ENCODE measurements around the gene LMF1. TPM values are rescaled to one million over a fixed set of nuclear protein-coding genes. Genes with fewer than 3 reads are reported as not detected.

The LMF1 gene
- polyA plus RNA-seq (2012; ENCODE audit: low read depth, missing spikeins): 3.6 TPM

DNA sequence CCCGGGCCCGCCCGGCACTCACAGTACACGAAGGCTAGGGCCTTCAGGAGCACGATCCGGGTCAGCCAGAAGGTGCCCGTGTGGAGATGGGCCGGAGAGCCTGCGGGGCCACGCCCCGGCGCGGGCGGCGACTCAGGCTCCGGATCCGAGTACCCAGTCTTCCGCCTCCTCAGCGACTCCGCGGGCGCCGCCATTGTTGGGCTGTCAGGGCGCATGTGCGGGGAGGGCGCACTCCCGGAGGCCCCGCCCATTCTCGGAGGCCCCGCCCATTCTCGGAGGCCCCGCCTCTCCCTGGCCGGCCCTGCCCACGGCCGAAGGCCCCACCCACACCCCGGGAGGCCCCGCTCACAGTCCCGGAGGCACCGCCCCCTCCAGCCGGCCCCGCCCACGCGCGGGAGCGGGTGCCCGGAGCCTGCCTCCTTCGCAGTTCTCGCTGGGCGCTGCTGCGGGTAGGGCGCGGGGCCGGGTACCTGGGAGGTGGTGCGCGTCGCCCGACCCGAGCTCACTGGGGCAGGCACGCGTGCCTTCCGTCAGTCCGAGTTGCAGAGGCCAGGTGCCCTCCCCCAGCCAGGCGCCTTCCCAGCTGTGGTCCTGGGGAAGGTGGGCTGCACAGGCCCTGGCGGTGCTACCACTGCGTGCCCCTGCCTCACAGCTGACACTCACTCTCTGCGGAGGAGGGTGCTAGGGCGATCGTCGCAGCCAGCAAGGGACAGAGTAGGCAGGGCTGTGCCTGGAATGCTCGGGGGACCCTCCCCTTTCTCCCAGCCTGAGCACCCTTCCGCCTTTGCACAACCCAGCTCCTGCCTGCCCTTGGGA, at the start of gene LMF1:
TSS of gene LMF1 (minus strand) at position 219 of the 816 bp plus-strand sequence. CDS start at position 215, 4 bp downstream.
- FAIRE-seq (peak; percentile 99), DNase-seq (ENCODE audit: insufficient read length, low spot score) (peak; percentile 100)
- TF ChIP-seq POLR2AphosphoS5 (IDR thresholded peaks at IDR 0.05; ENCODE audit: low read depth, low read length): peak; percentile 63; the same call in 1 of the 2 replicates
- TF ChIP-seq PAX5 (IDR thresholded peaks at IDR 0.05; ENCODE audit: insufficient read depth, low read length, severe bottlenecking): no peak
- TF ChIP-seq POLR2A (IDR thresholded peaks at IDR 0.05; ENCODE audit: low read depth, low read length): peak; percentile 85
- peak; percentile 83 for TF ChIP-seq TAF1 (IDR thresholded peaks at IDR 0.05; ENCODE audit: low read depth, low read length)

DNA sequence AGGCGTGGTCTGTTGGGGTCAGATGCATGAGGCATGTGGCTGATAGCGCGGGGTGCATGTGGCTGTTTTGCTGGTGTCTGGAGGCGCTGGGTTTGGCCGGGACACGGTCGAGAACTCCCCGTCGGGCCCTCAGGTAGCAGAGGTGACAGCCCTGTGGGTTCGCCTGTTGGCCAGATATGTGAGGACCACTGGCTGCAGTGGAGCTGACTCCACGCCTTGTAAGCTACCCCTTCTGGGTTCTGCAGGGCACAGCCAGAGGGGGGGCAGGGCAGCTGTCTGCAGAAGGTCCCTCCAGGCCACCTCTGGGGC, 49.3 kb upstream of the LMF1 start:
- no peak for TF ChIP-seq PAX5 (IDR thresholded peaks at IDR 0.05; ENCODE audit: insufficient read depth, low read length, severe bottlenecking)
- no peak for TF ChIP-seq SPI1 (IDR thresholded peaks at IDR 0.05; ENCODE audit: low read depth, low read length)
- TF ChIP-seq POU2F2 (IDR thresholded peaks at IDR 0.05; ENCODE audit: low read depth, low read length): no peak
- TF ChIP-seq POLR2A (IDR thresholded peaks at IDR 0.05; ENCODE audit: low read depth, low read length): no peak
- TF ChIP-seq TAF1 (IDR thresholded peaks at IDR 0.05; ENCODE audit: low read depth, low read length): no peak
- no peak for TF ChIP-seq POLR2AphosphoS5 (IDR thresholded peaks at IDR 0.05; ENCODE audit: low read depth, low read length)
- FAIRE-seq: no peak

DNA sequence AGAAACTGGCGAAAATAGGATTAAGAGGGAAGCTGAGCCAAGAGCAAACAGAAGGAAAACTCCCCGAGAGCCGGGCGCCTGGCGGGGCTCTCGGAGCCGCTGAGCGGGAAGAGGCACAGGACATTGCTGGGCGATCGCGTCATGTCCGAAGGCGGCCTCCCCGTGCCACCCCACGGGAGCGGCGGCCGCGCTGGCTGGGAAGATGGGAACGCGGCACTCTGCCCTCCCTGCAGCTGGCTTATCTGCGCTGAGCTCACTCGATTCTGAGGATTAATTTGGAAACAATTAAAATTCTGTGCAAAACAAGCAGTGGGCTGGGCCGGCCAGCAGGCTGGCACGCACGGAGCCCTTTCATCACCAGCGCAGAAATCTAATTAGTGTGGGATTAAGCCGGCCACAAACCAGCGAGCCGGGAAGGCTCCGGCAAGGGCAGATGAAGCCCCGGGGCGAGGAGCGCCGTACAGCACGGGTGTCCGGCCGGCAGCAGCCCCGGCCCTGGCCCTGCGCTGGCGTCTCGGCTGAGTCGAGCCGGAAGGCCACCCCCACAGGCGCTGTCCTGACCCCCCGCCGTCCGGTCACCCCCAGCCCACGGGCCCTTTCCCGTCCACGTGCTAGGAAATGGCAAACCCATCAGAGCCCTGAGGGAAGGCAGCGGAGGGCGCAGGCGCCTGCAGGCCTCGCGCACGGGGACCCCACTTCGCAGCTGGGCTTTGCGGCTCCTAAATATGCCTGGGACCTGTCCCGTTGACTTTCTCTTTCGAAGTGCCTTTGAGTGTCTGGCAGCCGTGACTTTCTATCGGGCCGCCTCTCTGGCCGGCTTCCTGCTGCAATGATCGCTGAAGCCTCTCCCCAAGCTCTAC, 48.7 kb upstream of the LMF1 start:
- DNase-seq (ENCODE audit: insufficient read length, low spot score): no peak
- TF ChIP-seq POLR2A (IDR thresholded peaks at IDR 0.05; ENCODE audit: low read depth, low read length) (no peak), PAX5 (IDR thresholded peaks at IDR 0.05; ENCODE audit: insufficient read depth, low read length, severe bottlenecking) (no peak), POLR2AphosphoS5 (IDR thresholded peaks at IDR 0.05; ENCODE audit: low read depth, low read length) (no peak), TAF1 (IDR thresholded peaks at IDR 0.05; ENCODE audit: low read depth, low read length) (no peak), SPI1 (IDR thresholded peaks at IDR 0.05; ENCODE audit: low read depth, low read length) (no peak)

More for the DNA sequence above, 49.3 kb upstream of the LMF1 start:
- DNase-seq (ENCODE audit: insufficient read length, low spot score): no peak

DNA sequence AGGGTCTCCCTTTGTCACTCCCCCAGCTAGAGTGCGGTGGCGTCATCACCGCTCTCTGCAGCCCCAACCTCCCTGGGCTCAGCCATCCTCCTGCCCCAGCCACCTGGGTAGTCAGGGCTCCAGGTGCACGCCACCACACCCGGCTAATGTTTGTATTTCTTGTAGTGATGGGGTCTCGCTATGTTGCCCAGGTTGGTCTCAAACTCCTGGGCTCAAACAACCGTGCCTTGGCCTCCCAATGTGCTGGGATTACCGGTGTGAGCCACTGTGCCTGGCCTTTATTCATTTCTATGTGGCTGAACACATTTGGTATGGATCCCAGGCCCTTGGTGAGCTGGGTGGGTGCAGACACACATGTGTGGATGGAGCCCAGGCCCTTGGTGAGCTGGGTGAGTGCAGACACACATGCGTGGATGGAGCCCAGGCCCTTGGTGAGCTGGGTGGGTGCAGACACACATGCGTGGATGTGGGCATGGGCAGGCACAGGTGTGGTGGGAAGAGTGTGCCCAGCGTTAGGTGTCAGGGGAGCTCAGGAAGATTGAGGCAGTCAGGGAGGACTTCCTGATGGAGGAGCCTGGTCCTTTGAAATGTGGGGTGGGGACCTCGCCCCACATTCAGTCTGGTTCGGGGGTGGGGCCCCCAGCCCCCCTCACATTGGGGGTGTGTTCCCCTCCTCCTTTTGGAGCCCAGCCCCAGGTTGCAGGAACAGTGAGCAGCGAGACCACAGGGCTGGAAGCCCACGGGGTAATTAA, 47.8 kb upstream of the LMF1 start:
- no peak for FAIRE-seq
- DNase-seq (ENCODE audit: insufficient read length, low spot score): no peak
- no peak for TF ChIP-seq POLR2A (IDR thresholded peaks at IDR 0.05; ENCODE audit: low read depth, low read length)
- TF ChIP-seq TAF1 (IDR thresholded peaks at IDR 0.05; ENCODE audit: low read depth, low read length): no peak
- no peak for TF ChIP-seq POLR2AphosphoS5 (IDR thresholded peaks at IDR 0.05; ENCODE audit: low read depth, low read length)
- no peak for TF ChIP-seq PAX5 (IDR thresholded peaks at IDR 0.05; ENCODE audit: insufficient read depth, low read length, severe bottlenecking)
- TF ChIP-seq SPI1 (IDR thresholded peaks at IDR 0.05; ENCODE audit: low read depth, low read length): no peak

More for the DNA sequence above, 48.7 kb upstream of the LMF1 start:
- FAIRE-seq: no peak

- DNase-seq (ENCODE audit: insufficient read length, low spot score) (no peak), FAIRE-seq (no peak)
- TF ChIP-seq POU2F2 (IDR thresholded peaks at IDR 0.05; ENCODE audit: low read depth, low read length) (no peak), SPI1 (IDR thresholded peaks at IDR 0.05; ENCODE audit: low read depth, low read length) (no peak), POLR2AphosphoS5 (IDR thresholded peaks at IDR 0.05; ENCODE audit: low read depth, low read length) (no peak), POLR2A (IDR thresholded peaks at IDR 0.05; ENCODE audit: low read depth, low read length) (no peak), TAF1 (IDR thresholded peaks at IDR 0.05; ENCODE audit: low read depth, low read length) (no peak), PAX5 (IDR thresholded peaks at IDR 0.05; ENCODE audit: insufficient read depth, low read length, severe bottlenecking) (no peak)
Measured at GRCh38 chr16:1014771-1015495, 44.1 kb upstream of the LMF1 start.

DNA sequence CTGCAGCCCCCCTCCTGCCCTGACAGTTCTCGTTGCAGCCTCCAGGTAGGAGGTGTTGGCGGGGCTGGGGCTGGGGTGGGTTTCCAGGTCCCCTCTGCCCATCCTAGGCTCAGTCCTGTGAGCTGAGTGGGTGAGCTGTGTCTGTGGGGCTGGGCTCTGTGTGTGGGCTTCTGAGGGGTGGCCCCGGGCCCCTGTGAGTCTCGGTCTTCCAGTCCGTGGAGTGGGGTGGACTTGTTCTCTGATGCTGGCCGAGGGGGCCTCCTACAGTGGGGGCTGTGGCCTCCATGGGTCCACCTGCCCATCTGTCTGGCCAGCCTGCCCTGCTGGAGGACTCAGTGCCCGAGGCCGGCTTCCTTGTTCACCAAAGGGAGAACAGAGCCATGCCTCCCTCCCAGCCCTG, 43.4 kb upstream of the LMF1 start:
- no peak for FAIRE-seq
- DNase-seq (ENCODE audit: insufficient read length, low spot score): no peak
- TF ChIP-seq POU2F2 (IDR thresholded peaks at IDR 0.05; ENCODE audit: low read depth, low read length) (no peak), TAF1 (IDR thresholded peaks at IDR 0.05; ENCODE audit: low read depth, low read length) (no peak), SPI1 (IDR thresholded peaks at IDR 0.05; ENCODE audit: low read depth, low read length) (no peak), PAX5 (IDR thresholded peaks at IDR 0.05; ENCODE audit: insufficient read depth, low read length, severe bottlenecking) (no peak), POLR2AphosphoS5 (IDR thresholded peaks at IDR 0.05; ENCODE audit: low read depth, low read length) (no peak)

GRCh38 chr16:1013593-1013900, 42.8 kb upstream of the LMF1 start:
- FAIRE-seq: no peak
- DNase-seq (ENCODE audit: insufficient read length, low spot score): no peak
- TF ChIP-seq POLR2A (IDR thresholded peaks at IDR 0.05; ENCODE audit: low read depth, low read length): no peak
- no peak for TF ChIP-seq PAX5 (IDR thresholded peaks at IDR 0.05; ENCODE audit: insufficient read depth, low read length, severe bottlenecking)
- TF ChIP-seq POU2F2 (IDR thresholded peaks at IDR 0.05; ENCODE audit: low read depth, low read length): no peak
- no peak for TF ChIP-seq POLR2AphosphoS5 (IDR thresholded peaks at IDR 0.05; ENCODE audit: low read depth, low read length)
- no peak for TF ChIP-seq TAF1 (IDR thresholded peaks at IDR 0.05; ENCODE audit: low read depth, low read length)
- TF ChIP-seq SPI1 (IDR thresholded peaks at IDR 0.05; ENCODE audit: low read depth, low read length): no peak

DNA sequence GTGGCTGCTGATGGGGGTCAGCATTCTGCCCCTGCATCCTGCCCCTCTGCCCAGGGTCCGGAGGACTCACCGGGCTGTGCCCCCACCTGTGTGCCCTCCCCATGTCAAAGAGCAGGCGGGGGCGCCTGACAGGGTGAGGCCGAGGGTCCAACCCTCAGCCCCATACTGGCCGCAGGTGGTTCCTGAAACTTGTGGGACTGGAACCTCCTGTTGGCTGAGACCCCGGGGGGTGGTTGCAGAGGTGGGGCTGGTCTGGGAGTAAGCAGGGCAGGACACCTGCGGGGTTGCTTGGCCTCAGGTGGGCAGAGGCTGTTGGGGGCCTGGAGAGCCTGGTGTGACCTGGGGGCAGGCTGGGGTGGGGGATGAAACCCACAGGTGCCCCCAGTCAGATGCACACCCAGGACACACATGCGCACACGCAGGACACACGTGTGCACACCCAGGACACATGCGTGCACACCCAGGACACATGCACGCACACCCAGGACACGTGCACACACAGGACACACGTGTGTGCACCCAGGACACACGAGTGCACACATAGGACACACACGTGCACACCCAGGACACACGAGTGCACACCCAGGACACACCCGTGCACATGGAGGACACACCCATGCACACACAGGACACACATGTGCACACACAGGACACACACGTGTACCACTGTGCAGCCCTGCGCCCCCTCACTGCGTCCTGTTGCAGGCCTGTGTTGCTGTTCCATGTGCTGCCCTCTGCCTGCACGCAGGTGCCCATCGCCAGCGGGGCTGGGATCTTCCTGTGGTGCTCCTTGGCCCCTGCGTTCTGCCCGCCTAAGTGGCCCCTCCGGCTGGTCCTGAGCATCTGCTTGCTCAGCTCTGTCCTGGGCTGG, 42.2 kb upstream of the LMF1 start:
- DNase-seq (ENCODE audit: insufficient read length, low spot score) (no peak), FAIRE-seq (no peak)
- TF ChIP-seq TAF1 (IDR thresholded peaks at IDR 0.05; ENCODE audit: low read depth, low read length): no peak
- no peak for TF ChIP-seq PAX5 (IDR thresholded peaks at IDR 0.05; ENCODE audit: insufficient read depth, low read length, severe bottlenecking)
- no peak for TF ChIP-seq POLR2AphosphoS5 (IDR thresholded peaks at IDR 0.05; ENCODE audit: low read depth, low read length)
- TF ChIP-seq SPI1 (IDR thresholded peaks at IDR 0.05; ENCODE audit: low read depth, low read length): no peak
- TF ChIP-seq POU2F2 (IDR thresholded peaks at IDR 0.05; ENCODE audit: low read depth, low read length): no peak
- TF ChIP-seq POLR2A (IDR thresholded peaks at IDR 0.05; ENCODE audit: low read depth, low read length): no peak

Data from GM12891 (cell line).